HG02571 (cell line): ENCODE results near the gene AKAP13.

Source experiments
- ATAC-seq: cut with Tn5 transposase; IDR thresholded peaks from one replicate; pipeline ENCODE4 v1.9.1; 2021; ENCODE audit warnings: mild to moderate bottlenecking, moderate library complexity; ENCODE audit not compliant: unreplicated experiment

The AKAP13 gene

DNA sequence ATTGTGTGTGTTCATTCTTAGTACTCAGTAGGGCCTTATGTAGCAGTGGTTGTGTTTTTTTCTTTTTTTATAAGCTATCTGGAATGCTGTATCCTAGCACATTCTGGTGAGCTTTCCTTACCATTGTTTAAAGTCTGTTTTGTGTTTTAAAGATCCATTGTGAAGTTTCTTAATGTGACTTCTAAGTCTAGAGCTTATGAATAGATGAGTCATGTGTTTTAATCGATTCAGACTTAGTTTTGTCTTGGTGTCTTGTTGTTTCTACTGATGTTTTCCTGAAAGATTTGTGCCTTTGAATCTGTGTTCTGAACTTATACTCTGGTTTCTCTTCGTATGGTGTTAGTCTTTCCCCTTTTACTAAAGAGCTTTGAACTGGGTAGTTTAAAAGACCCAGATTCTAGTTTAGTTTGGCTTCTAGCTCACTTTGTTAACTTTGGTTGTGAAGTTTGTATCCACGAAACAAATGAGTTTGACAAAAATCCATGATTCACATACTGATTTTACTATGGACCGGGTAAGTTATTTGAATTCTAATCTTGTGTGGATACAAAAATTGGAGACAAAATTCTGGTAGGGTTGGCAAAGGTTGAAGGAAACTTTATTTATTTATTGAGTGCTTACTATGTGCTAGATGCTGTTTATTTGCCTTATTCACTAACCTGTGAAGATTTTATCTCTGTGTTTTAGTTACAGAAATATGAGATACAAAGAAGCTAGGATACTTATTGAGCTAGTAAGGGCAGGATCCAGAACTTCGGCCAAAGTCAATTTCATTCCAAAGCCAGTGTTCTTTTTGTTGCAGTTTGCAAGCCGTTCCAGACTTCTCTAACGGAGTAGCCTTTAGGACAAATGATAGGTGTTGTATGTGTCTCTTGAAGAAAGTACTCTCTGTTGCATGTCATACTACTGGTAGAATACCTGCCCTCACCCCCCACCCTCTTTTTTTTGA, 24.8 kb downstream of the AKAP13 start:
- no peak for ATAC-seq

GRCh38 chr15:85406916-85407315, 26.5 kb downstream of the AKAP13 start:
- no peak for ATAC-seq

DNA sequence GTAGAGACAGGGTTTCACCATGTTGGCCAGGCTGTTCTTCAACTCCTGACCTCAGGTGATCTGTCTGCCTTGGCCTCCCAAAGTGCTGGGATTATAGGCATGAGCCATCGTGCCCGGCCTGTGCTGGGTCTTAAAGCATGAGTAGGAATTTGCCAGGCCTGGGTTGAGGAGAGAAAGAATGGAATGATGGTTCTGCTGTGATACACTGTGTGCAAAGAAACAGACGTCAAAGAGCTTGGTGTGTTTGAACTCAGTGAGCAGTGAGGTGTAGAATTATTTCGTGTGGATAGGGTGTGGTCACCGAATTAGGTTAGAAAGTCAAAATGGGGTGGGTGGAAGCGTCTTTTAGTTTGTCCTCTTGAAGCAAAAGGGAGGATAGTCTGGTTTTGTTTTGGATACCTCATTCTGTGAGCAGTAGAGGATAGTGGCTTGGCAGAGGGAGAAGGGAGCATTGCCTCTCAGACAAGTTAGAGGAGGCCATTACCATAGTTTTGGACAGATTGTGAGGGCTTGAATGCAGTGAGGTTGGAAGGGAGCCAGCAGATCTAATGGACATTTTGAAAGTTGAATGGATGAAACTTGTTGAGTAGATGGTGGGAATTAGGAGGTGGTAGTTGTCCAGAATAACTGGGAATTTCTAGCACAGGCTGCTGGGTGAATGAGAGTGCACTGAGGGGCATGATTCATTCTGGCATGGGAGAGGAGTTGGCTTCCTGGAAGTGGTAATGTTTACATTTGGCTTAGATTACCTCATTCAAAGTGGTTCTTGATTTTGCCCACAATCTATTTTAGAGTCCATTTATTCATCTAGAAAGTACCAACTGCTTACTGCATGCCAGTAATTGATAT, 27.2 kb downstream of the AKAP13 start:
- ATAC-seq: peak; percentile 34

DNA sequence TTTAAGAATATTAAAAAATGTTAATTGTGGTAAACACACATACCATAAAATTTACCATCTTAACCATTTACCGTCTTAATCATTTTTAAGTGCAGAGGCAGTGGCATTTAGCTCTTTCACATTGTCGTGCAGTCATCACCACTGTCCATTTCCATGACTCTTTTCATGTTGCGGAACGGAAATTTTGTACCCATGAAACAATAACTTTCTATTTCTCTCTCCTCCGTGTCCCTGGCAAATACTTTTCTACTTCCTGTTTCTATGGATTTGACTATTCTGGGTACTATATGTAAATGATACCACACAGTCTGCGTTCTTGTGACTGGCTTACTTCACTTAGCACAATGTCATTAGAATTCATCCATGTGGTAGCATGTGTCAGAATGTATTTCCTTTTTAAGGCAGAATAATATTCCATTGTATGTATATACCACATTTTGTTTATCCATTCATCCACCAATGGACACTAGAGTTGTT, 27.9 kb downstream of the AKAP13 start:
- peak; percentile 48 for ATAC-seq

- ATAC-seq: no peak
Measured at GRCh38 chr15:85412066-85412465, 31.7 kb downstream of the AKAP13 start.

GRCh38 chr15:85412956-85413854, 32.8 kb downstream of the AKAP13 start:
- peak; percentile 93 for ATAC-seq

DNA sequence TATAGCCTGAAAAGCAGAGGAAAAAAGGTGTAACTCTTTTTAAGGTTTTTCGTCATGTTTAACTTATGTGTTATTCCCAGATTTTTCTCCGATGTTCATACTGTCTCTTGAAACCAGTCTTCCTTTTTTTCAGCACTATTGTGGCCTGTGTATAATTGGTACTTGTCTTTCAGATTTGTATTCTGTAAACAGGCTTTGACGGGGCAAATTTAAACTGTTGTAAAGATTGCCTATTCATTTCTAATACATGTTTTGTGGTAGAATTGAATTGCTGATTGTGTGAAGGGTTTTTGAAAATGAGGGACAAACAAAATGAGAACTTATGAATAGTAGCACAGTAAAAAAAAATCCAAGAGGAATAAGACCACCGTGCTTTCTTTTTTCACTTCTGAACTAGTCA, 33.6 kb downstream of the AKAP13 start:
- ATAC-seq: no peak

DNA sequence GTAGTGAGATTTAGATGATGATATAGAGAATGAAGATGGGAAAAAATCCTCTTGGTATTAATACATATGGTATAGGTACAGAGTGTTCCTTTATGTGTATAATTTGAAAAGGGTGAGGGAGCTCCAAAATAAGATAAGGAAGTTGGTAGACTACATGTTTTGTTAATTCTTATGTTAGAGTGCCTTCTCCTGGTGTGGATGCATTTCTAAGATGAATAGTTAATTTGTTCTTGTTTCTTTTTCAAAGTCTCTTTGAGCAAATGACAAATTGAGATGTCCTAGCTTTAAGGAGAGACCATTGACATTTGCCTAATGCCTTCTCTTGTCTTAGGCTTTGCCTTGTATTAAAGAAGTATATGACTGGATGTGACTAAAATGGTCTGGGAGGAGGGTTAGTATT, 34.1 kb downstream of the AKAP13 start:
- no peak for ATAC-seq

DNA sequence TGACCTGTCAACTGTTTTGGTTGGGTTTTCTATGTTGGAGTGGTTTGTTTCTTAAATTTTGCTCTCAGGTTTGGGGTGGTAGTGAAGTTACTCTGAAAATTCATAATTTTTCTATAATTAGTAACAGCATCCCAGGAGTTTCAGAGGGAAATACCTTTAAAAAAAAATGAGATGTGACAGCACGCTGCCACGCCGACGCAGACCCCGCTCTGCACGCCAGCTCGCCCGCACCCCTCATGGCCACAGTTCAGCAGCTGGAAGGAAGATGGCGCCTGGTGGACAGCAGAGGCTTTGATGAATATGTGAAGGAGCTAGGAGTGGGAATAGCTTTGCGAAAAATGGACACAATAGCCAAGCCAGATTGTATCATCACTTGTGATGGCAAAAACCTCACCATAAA, 34.6 kb downstream of the AKAP13 start:
- ATAC-seq: no peak

DNA sequence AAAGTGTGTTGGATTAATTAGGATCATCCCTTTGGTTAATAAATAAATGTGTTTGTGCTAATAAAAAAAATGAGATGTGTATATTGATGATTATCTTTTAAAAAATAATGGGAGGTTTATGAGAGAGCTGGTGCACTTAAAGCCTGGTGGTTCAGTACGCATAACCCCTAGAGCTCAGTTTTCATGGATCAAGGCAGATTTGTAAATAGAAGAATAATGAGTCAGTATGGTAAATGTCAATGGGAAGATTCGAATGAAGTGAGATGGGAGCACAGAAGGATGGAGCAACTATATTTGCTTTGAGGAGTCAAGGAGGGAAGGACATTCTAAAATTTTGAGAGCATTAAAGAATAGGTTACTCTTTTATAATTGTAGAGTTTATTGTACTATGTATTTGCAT, 35.4 kb downstream of the AKAP13 start:
- no peak for ATAC-seq

- ATAC-seq: no peak
Measured at GRCh38 chr15:85417276-85417675, 36.9 kb downstream of the AKAP13 start.

GRCh38 chr15:85419161-85419560, 38.8 kb downstream of the AKAP13 start:
- ATAC-seq: no peak

DNA sequence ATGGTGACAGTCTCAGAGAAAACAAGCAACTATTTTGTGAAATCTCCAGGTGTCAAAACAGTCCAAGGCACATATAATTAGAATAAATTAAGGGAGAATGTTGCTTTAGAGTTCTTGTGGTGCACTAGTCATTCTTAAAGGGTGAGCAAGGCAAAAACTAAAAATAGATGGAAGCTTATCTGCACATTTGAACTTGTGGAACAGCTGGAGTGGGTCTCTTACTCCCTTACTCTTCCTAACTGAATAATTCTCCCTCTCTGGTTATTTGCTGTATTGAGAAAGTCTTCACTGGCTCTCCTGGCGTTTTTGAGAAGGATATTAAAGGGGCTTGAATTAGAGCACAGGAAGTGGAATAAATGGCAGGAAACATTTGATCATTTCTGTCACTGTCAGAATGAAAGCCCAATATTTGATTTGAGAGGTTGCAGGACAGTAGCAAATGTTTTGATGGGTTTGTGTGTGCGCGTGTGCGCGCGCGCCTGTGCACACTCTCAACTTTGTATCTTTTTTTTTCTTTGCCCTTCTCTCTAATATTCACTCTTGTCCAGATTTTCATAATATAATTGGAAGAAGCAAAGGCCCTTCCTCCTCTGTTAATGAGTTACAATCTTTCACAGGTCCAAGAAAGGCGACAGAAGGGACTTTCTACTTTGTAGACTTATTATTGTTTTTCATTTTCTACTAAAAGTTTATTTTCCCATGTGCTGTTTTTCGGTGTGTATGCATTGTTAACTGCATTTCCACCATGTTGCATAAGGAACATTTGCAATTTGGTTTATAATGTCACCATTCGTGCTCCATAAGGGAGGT, 40.9 kb downstream of the AKAP13 start:
- ATAC-seq: no peak

- no peak for ATAC-seq
Measured at GRCh38 chr15:85422607-85423006, 42.2 kb downstream of the AKAP13 start.

DNA sequence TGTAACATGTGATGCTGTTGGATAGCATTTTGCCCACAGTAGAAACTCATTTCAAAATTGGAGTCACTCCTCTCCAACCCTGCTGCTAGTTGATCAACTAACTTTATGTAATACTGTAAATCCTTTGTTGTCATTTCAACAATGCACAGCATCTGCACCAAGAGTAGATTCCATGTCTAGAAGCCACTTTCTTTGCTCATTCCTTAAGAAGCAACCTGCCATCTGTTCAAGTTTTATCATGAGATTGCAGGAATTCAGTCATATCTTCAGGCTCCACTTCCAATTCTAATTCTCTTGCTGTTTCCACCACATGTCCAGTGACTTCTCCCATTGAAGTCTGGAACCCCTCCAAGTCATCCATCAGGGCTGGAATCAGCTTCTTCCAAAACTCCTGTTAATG, 42.9 kb downstream of the AKAP13 start:
- no peak for ATAC-seq

DNA sequence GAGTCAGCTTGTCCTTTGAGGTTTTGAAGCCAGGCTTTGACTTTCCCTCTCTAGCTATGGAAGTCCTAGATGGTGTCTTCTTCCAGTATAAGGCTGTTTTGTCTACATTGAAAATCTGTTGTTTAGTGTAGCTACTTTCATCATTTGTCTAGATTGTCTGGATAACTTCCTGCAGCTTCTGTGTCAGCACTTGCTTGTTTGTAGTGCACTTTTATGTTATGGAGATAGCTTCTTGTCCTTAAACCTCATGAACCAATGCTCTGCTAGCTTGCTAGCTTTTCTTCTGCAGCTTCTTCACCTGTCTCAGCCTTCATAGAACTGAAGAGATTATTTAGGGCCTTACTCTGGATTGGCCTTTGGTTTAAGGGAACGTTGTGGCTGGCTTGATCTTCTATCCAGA, 43.8 kb downstream of the AKAP13 start:
- no peak for ATAC-seq

GRCh38 chr15:85426481-85426880, 46.1 kb downstream of the AKAP13 start:
- no peak for ATAC-seq

DNA sequence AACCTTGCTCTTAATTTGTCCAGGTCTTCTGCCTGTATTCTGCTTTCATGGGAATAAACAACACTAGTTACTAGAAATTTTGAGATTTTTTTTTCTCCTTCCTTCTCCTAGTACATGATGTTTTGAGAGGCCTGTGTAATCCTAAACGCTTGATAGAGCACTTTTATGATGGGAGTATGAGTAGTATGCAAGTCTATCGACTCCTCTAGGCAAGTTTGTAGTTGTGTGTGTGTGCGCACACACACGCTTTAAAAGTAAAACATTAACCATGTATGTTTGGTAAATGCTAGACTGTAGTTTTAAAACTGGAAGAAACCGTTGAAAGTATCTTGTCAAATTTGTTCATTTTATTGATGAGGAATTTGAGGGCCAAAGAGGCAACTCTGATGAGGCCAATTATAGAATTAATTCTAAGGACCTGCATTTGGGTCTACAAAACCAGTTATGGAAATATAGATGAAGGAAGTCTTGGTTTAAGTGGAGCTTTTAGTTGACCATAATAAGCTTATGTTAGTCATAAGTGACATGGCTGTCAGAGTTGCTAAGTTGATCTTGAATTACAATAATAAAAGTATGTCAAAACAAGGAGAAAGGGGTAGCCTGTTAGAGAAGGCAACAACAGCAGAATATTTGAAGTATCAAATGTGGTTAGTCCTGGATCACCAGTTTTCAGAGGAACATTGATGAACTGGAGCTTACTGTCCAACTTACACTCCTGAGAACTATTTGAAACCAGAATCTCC, 47.1 kb downstream of the AKAP13 start:
- ATAC-seq: no peak

GRCh38 chr15:85429522-85429921, 49.1 kb downstream of the AKAP13 start:
- ATAC-seq: no peak
